RWPE1 (cell line): Measurements from ENCODE around the gene HLA-DRB1.
"Not testable (repeated sequence)": the region's sequence is repeated elsewhere in the genome, so short reads cannot be mapped to it uniquely, and the experiment has no call there.

Source experiments
- CTCF ChIA-PET: fragments of 350-600 bp; sonication (Branson Sonifier 250); formaldehyde crosslinking; extraction: SDS; loops from one replicate; lab custom pipeline; 2021; lab: Yijun Ruan, JAX
- POLR2A ChIA-PET: fragments of 400-600 bp; formaldehyde crosslinking; extraction: SDS; loops from one replicate; lab custom pipeline; 2020; ENCODE audit warnings: antibody characterized with exemption; ENCODE audit not compliant: low non-redundant PET; lab: Yijun Ruan, JAX
- DNase-seq: peaks from one replicate; pipeline ENCODE4 v3.0.0; 2012; ENCODE audit warnings: low spot score
- H3K27ac ChIP-seq: fragments of 450-650 bp; 2 replicates; pipeline ENCODE4 v1.5.1; 2017
- CTCF ChIP-seq: fragments of 450-650 bp; conservative IDR thresholded peaks from 2 replicates; pipeline ENCODE4 v1.5.1; 2017; ENCODE audit warnings: low read depth, mild to moderate bottlenecking

Gene HLA-DRB1

DNA sequence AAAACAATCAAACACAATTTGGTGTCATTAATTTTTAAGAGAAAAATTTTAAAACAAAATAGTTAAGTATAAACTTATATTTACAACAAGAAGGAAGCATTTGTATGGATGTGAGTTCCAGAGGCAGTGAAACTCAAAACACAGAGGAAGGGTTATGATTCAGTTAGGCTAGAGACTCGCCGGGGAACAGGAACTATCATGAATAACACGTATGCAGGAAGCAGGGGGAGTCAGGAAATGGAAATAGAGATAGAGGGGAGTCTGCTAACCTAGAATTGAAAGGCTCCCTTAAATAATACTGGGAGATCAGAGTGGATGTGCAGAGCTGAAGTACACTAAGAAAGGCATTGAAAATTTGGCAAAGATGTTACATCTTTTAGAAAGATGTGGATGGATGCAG lies 14.2 kb upstream of the HLA-DRB1 start:
- ChIA-PET CTCF (no interaction called here), POLR2A (no interaction called here)
- no peak for TF ChIP-seq CTCF
- no peak for DNase-seq
- H3K27ac ChIP-seq, result no peak overlapping the region

- no peak overlapping the region for H3K27ac ChIP-seq
- DNase-seq, result no peak
- no peak for TF ChIP-seq CTCF
- POLR2A ChIA-PET, result no interaction called here
- CTCF ChIA-PET, result no interaction called here
These were observed 13.6 kb upstream of the HLA-DRB1 start for GRCh38 chr6:32603222-32603621.

DNA sequence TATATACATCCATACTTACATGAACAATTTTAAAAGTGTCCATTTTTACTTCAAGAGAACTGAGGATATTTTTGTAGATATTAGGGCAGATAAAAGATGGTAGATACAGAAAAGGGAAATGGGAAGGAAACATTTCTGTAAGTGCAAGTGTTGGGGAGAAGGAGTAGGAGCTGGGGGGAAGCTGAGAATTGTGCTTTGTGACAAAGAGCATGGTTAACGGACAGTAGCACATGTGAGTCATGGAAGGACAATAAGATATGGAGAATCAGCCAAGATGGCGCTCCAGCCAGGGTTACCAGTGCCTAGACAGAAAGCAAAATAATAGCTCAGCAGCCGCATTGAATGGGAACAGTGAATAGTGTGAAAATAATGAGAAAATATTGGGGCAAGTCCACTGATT lies 12.7 kb upstream of the HLA-DRB1 start:
- H3K27ac ChIP-seq, result no peak overlapping the region
- CTCF ChIA-PET, result no interaction called here
- POLR2A ChIA-PET, result no interaction called here
- no peak for TF ChIP-seq CTCF
- no peak for DNase-seq

GRCh38 chr6:32597024-32597423 lies 7.4 kb upstream of the HLA-DRB1 start:
- TF ChIP-seq CTCF, result no peak
- no peak overlapping the region for H3K27ac ChIP-seq
- no peak for DNase-seq
- ChIA-PET CTCF (no interaction called here), POLR2A (no interaction called here)

DNA sequence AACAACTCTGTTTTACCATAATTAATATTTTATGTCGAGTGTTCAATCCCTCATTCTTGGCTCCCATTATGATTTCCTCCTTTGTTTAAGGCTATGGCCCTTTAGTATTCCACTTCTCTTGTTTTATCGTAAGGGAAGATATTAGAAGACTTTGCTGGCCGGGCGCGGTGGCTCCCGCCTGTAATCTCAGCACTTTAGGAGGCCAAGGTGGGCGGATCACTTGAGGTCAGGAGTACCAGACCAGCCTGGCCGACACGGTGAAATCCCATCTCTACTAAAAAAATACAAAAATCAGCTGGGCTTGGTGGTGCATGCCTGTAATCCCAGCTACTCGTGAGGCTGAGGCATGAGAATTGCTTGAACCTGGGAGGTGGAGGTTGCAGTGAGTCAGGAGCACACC lies 1.1 kb upstream of the HLA-DRB1 start:
- CTCF ChIA-PET, DNase-seq, H3K27ac ChIP-seq, POLR2A ChIA-PET: not testable (repeated sequence)

DNA sequence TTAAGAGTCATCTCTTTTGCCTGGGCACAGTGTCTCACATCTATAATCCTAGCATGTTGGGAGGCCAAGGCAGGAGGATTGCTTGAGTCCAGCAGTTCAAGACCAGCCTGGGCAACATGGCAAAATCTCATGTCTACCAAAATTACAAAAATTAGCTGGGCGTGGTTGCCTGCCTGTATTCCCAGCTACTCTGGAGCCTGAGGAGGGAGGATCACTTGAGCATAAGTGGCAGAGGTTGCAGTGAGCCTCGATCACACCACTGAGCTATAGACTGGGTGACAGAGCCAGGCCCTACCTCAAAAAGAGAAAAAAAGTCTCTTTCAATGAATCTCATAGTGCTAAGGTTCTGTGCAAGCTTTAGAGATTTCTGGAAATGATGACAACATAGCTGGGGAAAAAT lies 1.5 kb downstream of the HLA-DRB1 start:
- TF ChIP-seq CTCF, result no peak
- DNase-seq, result no peak
- ChIA-PET POLR2A (no interaction called here), CTCF (interaction anchor here (0.6 kb wide), 1 partner anchor 304 kb away, joined by 3 read pairs; no protein-coding TSS in a partner anchor)
- no peak overlapping the region for H3K27ac ChIP-seq

- TF ChIP-seq CTCF, result no peak
- CTCF ChIA-PET, result no interaction called here
These were observed 6.1 kb downstream of the HLA-DRB1 start for GRCh38 chr6:32583527-32583898.

More at GRCh38 chr6:32583527-32583898, 6.1 kb downstream of the HLA-DRB1 start:
- H3K27ac ChIP-seq, result no peak overlapping the region
- POLR2A ChIA-PET, result no interaction called here
- no peak for DNase-seq
